K562 (cell line): Measurements from ENCODE around the gene KXD1. TPM values are rescaled to one million over a fixed set of nuclear protein-coding genes. Genes with fewer than 3 reads are reported as not detected.
"Not testable (repeated sequence)": the region's sequence is repeated elsewhere in the genome, so short reads cannot be mapped to it uniquely, and the experiment has no call there.

Experiments
- ATAC-seq: fragments of 200-7000 bp; cut with Tn5 transposase; 3 replicates; pipeline ENCODE4 v1.9.1; 2020; ENCODE audit warnings: moderate library complexity
- BruUV-seq: library from RNA; stranded (reverse); fragments of 400-500 nt; replicated peaks from 2 replicates; lab custom pipeline; 2021; lab: Mats Ljungman, UMichigan
- CTCF ChIA-PET: fragments of 300-600 bp; formaldehyde crosslinking; extraction: SDS; loops from one replicate; lab custom pipeline; 2021; ENCODE audit warnings: low intra/inter-chr PET ratio; lab: Yijun Ruan, JAX
- POLR2A ChIA-PET: fragments of 300-600, 350-650 bp; sonication (Branson Sonifier 250); formaldehyde crosslinking; extraction: SDS; loops from one replicate; lab custom pipeline; 2021; ENCODE audit warnings: antibody characterized with exemption, inconsistent platforms; lab: Yijun Ruan, JAX
- DNase-seq, 4 experiments: peaks; one replicate each; pipeline versions ENCODE4 v3.0.0 to v3.0.0-alpha.2; 2011 to 2018; ENCODE audit warnings: low spot score in 3 of 4, mixed read lengths in 3 of 4; ENCODE audit errors: extremely low read depth in 1 of 4
- FAIRE-seq: peaks from 2 replicates; lab custom pipeline; 2011; peaks lifted over from hg19 to GRCh38; lab: Jason Lieb, UNC
- H2AFZ ChIP-seq: 2 replicates; pipeline ENCODE4 v1.6.0; 2011; ENCODE audit warnings: low read depth, low read length, control low read depth, inconsistent platforms
- H3K27ac ChIP-seq: fragments of 200-600 bp; 3 replicates; pipeline ENCODE4 v1.8.0; 2011; ENCODE audit warnings: low read depth, mild to moderate bottlenecking, control low read depth, inconsistent platforms, low read length, moderate library complexity, mixed read lengths; ENCODE audit errors: extremely low read depth
- H3K27me3 ChIP-seq, 2 experiments: fragments of 300-600 bp in 1 of 2; 2 replicates in 1 of 2; 3 replicates in 1 of 2; pipeline versions ENCODE4 v1.6.0 to v1.8.0; 2011; ENCODE audit warnings: inconsistent platforms in 2 of 2, low read length in 2 of 2, mild to moderate bottlenecking in 1 of 2, mixed read lengths in 1 of 2, moderate library complexity in 1 of 2; ENCODE audit not compliant: control insufficient read depth in 2 of 2, insufficient read depth in 2 of 2
- H3K36me3 ChIP-seq: fragments of 300-600 bp; 3 replicates; pipeline ENCODE4 v1.8.0; 2011; ENCODE audit warnings: mild to moderate bottlenecking, low read length, inconsistent platforms; ENCODE audit not compliant: control insufficient read depth, insufficient read depth
- H3K4me1 ChIP-seq, 2 experiments: fragments of 200-600 bp in 1 of 2; replicated peaks in 1 of 2; 2 replicates in 1 of 2; 3 replicates in 1 of 2; pipeline versions ENCODE4 v1.5.1 to v1.8.0; 2011; ENCODE audit warnings: inconsistent platforms in 2 of 2, low read length in 2 of 2, mild to moderate bottlenecking in 1 of 2, mixed read lengths in 1 of 2, moderate library complexity in 1 of 2; ENCODE audit not compliant: control insufficient read depth in 2 of 2, insufficient read depth in 2 of 2
- H3K4me2 ChIP-seq: 2 replicates; pipeline ENCODE4 v1.6.1; 2011; ENCODE audit warnings: low read length, control low read depth, inconsistent platforms, mixed read lengths; ENCODE audit not compliant: insufficient read depth
- H3K4me3 ChIP-seq: fragments of 200-600 bp; sonication (generic), shearing (Covaris generic); 2 replicates; pipeline ENCODE4 v1.5.1; 2016; ENCODE audit warnings: control low read depth, inconsistent platforms
- H3K79me2 ChIP-seq: fragments of 200-600 bp; 3 replicates; pipeline ENCODE4 v1.8.0; 2011; ENCODE audit warnings: low read length, inconsistent platforms; ENCODE audit not compliant: control insufficient read depth, insufficient read depth
- H3K9ac ChIP-seq, 2 experiments: 2 replicates each; pipeline versions ENCODE4 v1.6.0 to v1.6.1; 2011; ENCODE audit warnings: low read depth in 2 of 2, low read length in 2 of 2, control low read depth in 1 of 2, inconsistent platforms in 1 of 2, mild to moderate bottlenecking in 1 of 2, mixed read lengths in 1 of 2; ENCODE audit not compliant: insufficient read depth in 1 of 2
- H3K9me1 ChIP-seq: one replicate; pipeline ENCODE4 v1.6.0; 2011; ENCODE audit warnings: inconsistent platforms, mild to moderate bottlenecking, low read length, moderate library complexity; ENCODE audit not compliant: control insufficient read depth, insufficient read depth
- H3K9me3 ChIP-seq: replicated peaks from 2 replicates; pipeline ENCODE4 v1.5.1; 2011; ENCODE audit warnings: low read depth, low read length, inconsistent platforms; ENCODE audit not compliant: control insufficient read depth, insufficient read depth
- H4K20me1 ChIP-seq: replicated peaks from 2 replicates; pipeline ENCODE4 v1.6.1; 2011; ENCODE audit warnings: low read length, inconsistent platforms, mixed read lengths; ENCODE audit not compliant: control insufficient read depth, insufficient read depth
- ARNT ChIP-seq, 2 experiments: fragments of 450-650 bp; IDR thresholded peaks; 2 replicates each; pipeline ENCODE4 v1.6.1; 2016; ENCODE audit warnings: mild to moderate bottlenecking in 1 of 2
- BRD9 ChIP-seq: fragments of 450-650 bp; IDR thresholded peaks from 2 replicates; pipeline ENCODE4 v1.6.1; 2018; ENCODE audit warnings: low read depth; ENCODE audit not compliant: partially characterized antibody
- DPF2 ChIP-seq: fragments of 450-650 bp; IDR thresholded peaks from 2 replicates; pipeline ENCODE4 v1.6.1; 2016
- EHMT2 ChIP-seq: fragments of 450-650 bp; IDR thresholded peaks from 2 replicates; pipeline ENCODE4 v1.6.1; 2018; ENCODE audit warnings: antibody characterized with exemption
- EP400 ChIP-seq: fragments of 450-650 bp; IDR thresholded peaks from 2 replicates; pipeline ENCODE4 v1.6.1; 2017; ENCODE audit warnings: antibody characterized with exemption, mild to moderate bottlenecking, moderate library complexity
- HLTF ChIP-seq: fragments of 450-650 bp; IDR thresholded peaks from 2 replicates; pipeline ENCODE4 v1.6.1; 2016
- NFIC ChIP-seq: fragments of 450-650 bp; IDR thresholded peaks from 2 replicates; pipeline ENCODE4 v1.6.1; 2017; ENCODE audit warnings: mild to moderate bottlenecking, inconsistent platforms
- PHF20 ChIP-seq: fragments of 450-650 bp; IDR thresholded peaks from 2 replicates; pipeline ENCODE4 v1.6.1; 2018; ENCODE audit not compliant: partially characterized antibody
- PTBP1 ChIP-seq: fragments of 200-400 bp; formaldehyde crosslinking; IDR thresholded peaks from 2 replicates; pipeline ENCODE4 v1.6.1; 2017; ENCODE audit warnings: low read depth, low read length
- PYGO2 ChIP-seq: fragments of 450-650 bp; IDR thresholded peaks from 2 replicates; pipeline ENCODE4 v1.6.1; 2016; ENCODE audit warnings: mild to moderate bottlenecking, missing genetic modification characterization, moderate library complexity, missing compliant biosample characterization
- SMARCA4 ChIP-seq: fragments of 450-650 bp; IDR thresholded peaks from 2 replicates; pipeline ENCODE4 v1.6.1; 2016
- TAL1 ChIP-seq: fragments of 450-650 bp; IDR thresholded peaks from 2 replicates; pipeline ENCODE4 v1.6.1; 2016; ENCODE audit warnings: mild to moderate bottlenecking
- TCF15 ChIP-seq: fragments of 250-450 bp; sonication (Bioruptor Pico); IDR thresholded peaks from 2 replicates; pipeline ENCODE4 v1.8.0; 2022; ENCODE audit warnings: moderate library complexity, mild to moderate bottlenecking, inconsistent platforms
- ZNF121 ChIP-seq: sonication (generic); formaldehyde crosslinking; conservative IDR thresholded peaks from 2 replicates; pipeline ENCODE4 v1.8.0; 2022; ENCODE audit warnings: missing genetic modification reagents
- ZNF384 ChIP-seq: IDR thresholded peaks from 2 replicates; pipeline ENCODE4 v1.6.1; 2012; ENCODE audit warnings: low read depth, low read length, improper control_type of control experiment
- ZNF407 ChIP-seq: fragments of 450-650 bp; IDR thresholded peaks from 2 replicates; pipeline ENCODE4 v1.6.1; 2016; ENCODE audit warnings: low read depth
- WGBS: fragments of 100-300 bp; shearing (Covaris generic); methylation state at CpG from one replicate; pipeline ENCODE4 v1.1.6; 2016; ENCODE audit warnings: low coverage, mixed read lengths; ENCODE audit not compliant: insufficient coverage; ENCODE audit errors: missing lambda C conversion rate; 5-methylcytosine and 5-hydroxymethylcytosine counted together
- in situ Hi-C: fragments of 300-500 bp; cut with MboI; formaldehyde crosslinking; loops from 4 replicates; pipeline ENCODE4 v1.15.0; 2018; ENCODE audit warnings: inconsistent platforms, mixed read lengths
- intact Hi-C: fragments of 100-400 bp; cut with micrococcal nuclease; formaldehyde crosslinking; loops from 2 replicates; pipeline ENCODE4 v1.14.2; 2022
- polyA plus RNA-seq, 8 experiments: library from polyadenylated mRNA; depleted of rRNA in 4 of 8; stranded (reverse) in 5 of 8; unstranded in 3 of 8; fragments of >200 nt; fragmentation: Nextera tagmentation in 2 of 8; fragmentation: Illumina TruSeq in 1 of 8; extraction: Ambion mirVana in 2 of 8; extraction: Trizol in 1 of 8; gene quantifications; 2 replicates each; pipeline versions ENCODE4 v1.2.1 to v1.2.3, GENCODE V29; 2011 to 2014; ENCODE audit warnings: inconsistent platforms in 1 of 8, missing spikeins in 1 of 8
- total RNA-seq, 7 experiments: library from RNA; depleted of rRNA in 6 of 7; stranded (reverse); fragments of >200 nt in 6 of 7; fragmentation: Illumina TruSeq in 2 of 7; extraction: Trizol in 2 of 7; gene quantifications; 2 replicates each; pipeline versions ENCODE4 v1.2.1 to v1.2.3, GENCODE V29; 2011 to 2021; ENCODE audit warnings: low replicate concordance in 1 of 7

Gene KXD1
- total and polyA plus RNA-seq, 9 of the 15 experiments (the other 6 are each of a cell fraction or from before 2014, with no cell fraction given), result 21.9 to 210 (median 118) TPM

- H3K4me1 ChIP-seq, result peaks cover 11 to 34% of the 10 kb centered on the region in 2 experiments
- TSS peak; percentile 87 for BruUV-seq
- H3K9me1 ChIP-seq, CTCF ChIA-PET, ATAC-seq, in situ Hi-C loops, H3K9me3 ChIP-seq, H3K27me3 ChIP-seq, FAIRE-seq, DNase-seq, H3K36me3 ChIP-seq: not testable (repeated sequence)
- H3K27ac ChIP-seq, result peak overlapping the region; percentile 70
- WGBS, result 53% methylated on average over 9 of the region's 19 CpGs
- peak overlapping the region; percentile 60 for H3K4me2 ChIP-seq
- peak overlapping the region in 1 of 2 experiments; percentile 66; a peak in 2 of 4 replicates for H3K9ac ChIP-seq
- intact Hi-C loops, result loop anchor here (2.0 to 5.0 kb wide), 3 partner anchors 22 to 49 kb away; partner anchors contain the start of genes KXD1 and UBA52
- H2AFZ ChIP-seq, result peak overlapping the region; percentile 73
- H4K20me1 ChIP-seq, result peaks cover 11% of the 10 kb centered on the region; the same call in 1 of the 2 replicates
- peak overlapping the region; percentile 23; the same call in 1 of the 2 replicates for H3K4me3 ChIP-seq
- POLR2A ChIA-PET, result interaction anchor here (1.0 to 7.0 kb wide), 3 partner anchors 14 to 242 kb away, joined by 3 to 84 read pairs (median 3); partner anchors contain the start of gene JUND
- peaks cover 39% of the 10 kb centered on the region for H3K79me2 ChIP-seq
- TF ChIP-seq ARNT (IDR thresholded peaks at IDR 0.05) (peak; percentile 70 to 82), HLTF (0 out of 2 replicates have a peak, but pooled peaks have one; percentile 67), PYGO2 (tag) (0 out of 2 replicates have a peak, but pooled peaks have one; percentile 47), ZNF121 (CRISPR knock-in tag) (peak; percentile 100), TAL1 (0 out of 2 replicates have a peak, but pooled peaks have one; percentile 10), SMARCA4 (peak; percentile 61), NFIC (0 out of 2 replicates have a peak, but pooled peaks have one; percentile 23), ZNF407 (0 out of 2 replicates have a peak, but pooled peaks have one; percentile 16), DPF2 (peak; percentile 65), EP400 (0 out of 2 replicates have a peak, but pooled peaks have one; percentile 4), EHMT2 (peak; percentile 1; the same call in 1 of the 2 replicates), TCF15 (CRISPR knock-in tag) (0 out of 2 replicates have a peak, but pooled peaks have one; percentile 46), PHF20 (peak; percentile 28), PTBP1 (0 out of 2 replicates have a peak, but pooled peaks have one; percentile 76), ZNF384 (peak; percentile 69), BRD9 (peak; percentile 50)
These were observed 34.7 kb upstream of the KXD1 start for GRCh38 chr19:18522862-18523440.
